Parathyroid adenoma (tissue), 2 donors: ENCODE measurements around the gene UNC5C.

Experiments
- H2AFZ ChIP-seq: fragments of 300-600 bp; sonication (generic); one replicate; pipeline ENCODE4 v1.7.0; 2017; ENCODE audit warnings: antibody characterized with exemption, mild to moderate bottlenecking
- H3K27ac ChIP-seq: fragments of 300-600 bp; sonication (generic); one replicate; pipeline ENCODE4 v1.7.0; 2017
- H3K27me3 ChIP-seq: fragments of 300-600 bp; sonication (generic); one replicate; pipeline ENCODE4 v1.7.0; 2017; ENCODE audit warnings: low read length; ENCODE audit not compliant: control insufficient read depth, insufficient read depth
- H3K36me3 ChIP-seq: fragments of 300-600 bp; sonication (generic); one replicate; pipeline ENCODE4 v1.7.0; 2017; ENCODE audit warnings: low read length; ENCODE audit not compliant: control insufficient read depth, insufficient read depth
- H3K4me1 ChIP-seq: fragments of 300-600 bp; sonication (generic); one replicate; pipeline ENCODE4 v1.7.0; 2017; ENCODE audit warnings: control low read depth
- H3K4me2 ChIP-seq: fragments of 300-600 bp; sonication (generic); one replicate; pipeline ENCODE4 v1.7.0; 2017; ENCODE audit warnings: low read length
- H3K4me3 ChIP-seq: fragments of 300-600 bp; sonication (generic); one replicate; pipeline ENCODE4 v1.7.0; 2017; ENCODE audit warnings: low read depth, low read length
- H3K79me2 ChIP-seq: fragments of 300-600 bp; sonication (generic); one replicate; pipeline ENCODE4 v1.7.0; 2017; ENCODE audit warnings: control low read depth
- H3K9ac ChIP-seq: fragments of 300-600 bp; sonication (generic); one replicate; pipeline ENCODE4 v1.7.0; 2017; ENCODE audit warnings: mild to moderate bottlenecking
- H3K9me3 ChIP-seq: fragments of 300-600 bp; sonication (generic); one replicate; pipeline ENCODE4 v1.7.0; 2017; ENCODE audit warnings: low read length; ENCODE audit not compliant: control insufficient read depth
- TF ChIP-seq, protein P1 (sequence below): fragments of 300-600 bp; sonication (generic); IDR thresholded peaks from one replicate; pipeline ENCODE4 v1.7.0; 2017; ENCODE audit warnings: antibody characterized with exemption, mild to moderate bottlenecking
- donor health status: primary hyperparathyroidism.

The UNC5C gene

DNA sequence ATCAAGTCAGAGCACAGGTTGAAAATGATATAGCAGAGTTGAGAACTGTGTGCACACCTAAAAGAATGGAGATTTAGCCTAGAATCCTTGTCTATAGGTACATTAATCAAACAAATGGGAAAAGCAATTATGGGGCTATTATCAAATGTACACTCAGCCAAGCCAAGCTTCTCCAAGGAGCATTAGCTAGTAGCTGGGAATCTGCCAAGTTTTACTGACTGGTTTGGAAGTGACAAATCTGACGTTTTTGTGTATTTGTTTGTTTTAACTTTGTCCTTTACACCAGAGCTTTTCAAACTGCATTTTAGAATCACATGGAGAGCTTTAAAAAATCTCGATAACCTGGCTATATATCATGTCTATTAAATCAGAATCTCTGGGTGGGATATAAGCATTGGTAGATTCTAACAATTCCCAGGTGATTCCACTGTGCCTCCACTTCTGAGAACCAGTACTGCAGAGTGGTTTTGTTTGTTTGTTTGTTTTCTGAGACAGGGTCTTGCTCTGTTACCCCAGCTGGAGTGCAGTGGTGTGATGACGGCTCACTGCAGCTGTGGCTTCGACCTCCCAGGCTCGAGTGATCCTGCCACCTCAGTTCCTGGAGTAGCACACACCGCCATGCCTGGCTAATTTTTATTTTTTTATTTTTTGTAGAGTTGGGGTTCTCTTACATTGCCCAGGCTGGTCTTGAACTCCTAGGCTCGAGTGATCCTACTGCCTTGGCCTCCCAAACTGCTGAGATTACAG is 279.8 kb downstream of the UNC5C start:
- H3K9me3 ChIP-seq: no peaks in the 10 kb centered on the region
- H3K9ac ChIP-seq: no peak overlapping the region
- no peak overlapping the region for H3K4me3 ChIP-seq
- no peak overlapping the region for H3K4me2 ChIP-seq
- H2AFZ ChIP-seq: no peak overlapping the region
- TF ChIP-seq, protein P1, sequence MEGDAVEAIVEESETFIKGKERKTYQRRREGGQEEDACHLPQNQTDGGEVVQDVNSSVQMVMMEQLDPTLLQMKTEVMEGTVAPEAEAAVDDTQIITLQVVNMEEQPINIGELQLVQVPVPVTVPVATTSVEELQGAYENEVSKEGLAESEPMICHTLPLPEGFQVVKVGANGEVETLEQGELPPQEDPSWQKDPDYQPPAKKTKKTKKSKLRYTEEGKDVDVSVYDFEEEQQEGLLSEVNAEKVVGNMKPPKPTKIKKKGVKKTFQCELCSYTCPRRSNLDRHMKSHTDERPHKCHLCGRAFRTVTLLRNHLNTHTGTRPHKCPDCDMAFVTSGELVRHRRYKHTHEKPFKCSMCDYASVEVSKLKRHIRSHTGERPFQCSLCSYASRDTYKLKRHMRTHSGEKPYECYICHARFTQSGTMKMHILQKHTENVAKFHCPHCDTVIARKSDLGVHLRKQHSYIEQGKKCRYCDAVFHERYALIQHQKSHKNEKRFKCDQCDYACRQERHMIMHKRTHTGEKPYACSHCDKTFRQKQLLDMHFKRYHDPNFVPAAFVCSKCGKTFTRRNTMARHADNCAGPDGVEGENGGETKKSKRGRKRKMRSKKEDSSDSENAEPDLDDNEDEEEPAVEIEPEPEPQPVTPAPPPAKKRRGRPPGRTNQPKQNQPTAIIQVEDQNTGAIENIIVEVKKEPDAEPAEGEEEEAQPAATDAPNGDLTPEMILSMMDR: no peak
- no peaks in the 10 kb centered on the region for H3K27me3 ChIP-seq
- H3K4me1 ChIP-seq: no peaks in the 10 kb centered on the region
- H3K27ac ChIP-seq: no peak overlapping the region
- H3K79me2 ChIP-seq: no peaks in the 10 kb centered on the region
- no peaks in the 10 kb centered on the region for H3K36me3 ChIP-seq

DNA sequence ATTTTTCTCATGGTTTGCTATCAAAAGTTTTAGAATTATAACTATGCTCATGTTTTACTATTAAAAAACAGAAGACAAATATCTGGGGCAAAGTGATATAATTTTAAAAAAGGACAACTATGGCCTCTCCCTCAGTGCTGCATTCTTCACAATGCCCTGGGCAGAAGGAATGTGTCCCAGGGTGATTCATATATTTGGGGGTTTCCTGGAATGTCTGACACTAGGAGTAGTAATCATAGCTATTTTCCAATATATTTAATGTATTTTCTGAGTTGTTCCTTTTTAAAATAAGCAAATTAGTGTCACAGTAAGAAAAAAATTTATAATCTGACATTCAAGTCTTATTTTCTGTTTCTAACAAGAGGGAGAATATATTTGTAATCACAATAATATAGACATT is 281.7 kb downstream of the UNC5C start:
- Histone ChIP-seq H3K4me1 (no peaks in the 10 kb centered on the region), H3K4me3 (no peak overlapping the region), H3K36me3 (no peaks in the 10 kb centered on the region), H3K27ac (no peak overlapping the region), H3K79me2 (no peaks in the 10 kb centered on the region), H3K9ac (no peak overlapping the region), H3K27me3 (no peaks in the 10 kb centered on the region), H2AFZ (no peak overlapping the region), H3K4me2 (no peak overlapping the region), H3K9me3 (no peaks in the 10 kb centered on the region)
- TF ChIP-seq, protein P1: no peak

DNA sequence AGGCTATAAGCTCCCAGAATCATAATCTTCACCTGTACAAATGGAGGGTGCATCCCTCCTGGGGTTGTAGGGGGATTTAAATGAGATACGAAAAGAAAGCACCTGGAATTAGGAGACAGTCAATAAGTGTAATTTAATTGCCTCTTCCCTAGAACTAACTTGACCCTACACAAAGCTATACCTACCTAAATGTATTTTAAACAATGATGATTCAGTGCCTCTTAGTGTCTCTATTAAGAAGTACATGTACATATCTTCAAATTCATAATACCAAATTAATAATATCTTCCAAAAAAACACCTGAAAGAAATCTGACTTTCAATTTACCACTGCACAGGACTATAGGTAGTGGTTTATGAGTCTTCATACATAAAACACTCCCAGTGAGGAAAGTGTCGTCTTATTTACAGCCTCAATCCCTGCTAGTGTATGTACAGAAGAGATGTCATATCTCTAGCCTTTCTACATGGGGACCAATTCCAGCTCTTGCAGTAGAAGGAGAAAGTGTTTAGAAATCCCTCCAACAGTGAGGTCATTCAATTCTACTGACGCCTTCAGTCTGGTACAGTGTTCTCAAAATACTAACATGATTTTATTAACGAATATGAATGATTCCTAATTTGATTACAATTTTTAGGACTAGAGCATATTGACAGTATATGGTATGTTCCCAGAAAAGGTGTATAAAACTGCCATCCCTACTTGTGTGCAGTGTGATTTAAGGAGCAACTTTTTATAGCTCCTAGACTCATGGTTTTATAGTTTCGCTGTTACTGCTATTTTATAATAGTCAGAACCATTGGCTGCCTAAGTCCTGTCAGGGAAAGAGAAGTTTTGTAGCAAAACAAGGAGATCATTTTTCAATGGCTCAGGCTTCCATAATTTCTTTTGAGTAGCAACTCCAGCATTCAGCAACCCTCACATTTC is 282.7 kb downstream of the UNC5C start:
- Histone ChIP-seq H3K4me1 (no peaks in the 10 kb centered on the region), H3K36me3 (no peaks in the 10 kb centered on the region), H3K4me3 (no peak overlapping the region), H3K9ac (no peak overlapping the region), H3K4me2 (no peak overlapping the region), H3K9me3 (no peaks in the 10 kb centered on the region), H3K27ac (no peak overlapping the region), H3K27me3 (no peaks in the 10 kb centered on the region), H2AFZ (no peak overlapping the region), H3K79me2 (no peaks in the 10 kb centered on the region)
- TF ChIP-seq, protein P1: no peak

DNA sequence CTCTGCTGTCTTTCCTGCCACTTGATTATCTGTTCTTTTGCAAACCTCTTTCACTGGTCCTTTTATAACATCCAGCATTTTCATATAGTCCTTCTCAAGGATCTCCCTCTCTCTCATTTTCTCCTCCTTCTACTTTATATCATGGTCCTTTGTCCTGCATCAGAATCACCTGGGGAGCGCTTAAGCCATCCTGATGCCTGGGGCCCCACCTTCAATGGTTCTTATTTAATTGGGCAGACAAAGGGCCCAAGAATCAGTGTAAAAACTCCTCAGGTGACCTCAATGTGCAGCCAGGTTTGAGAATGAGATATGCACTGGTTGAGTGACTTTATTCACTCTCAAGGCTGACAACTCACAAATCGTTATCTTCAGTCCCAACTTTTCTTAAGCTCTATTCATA is 283.9 kb downstream of the UNC5C start:
- TF ChIP-seq, protein P1: no peak
- no peak overlapping the region for H3K27ac ChIP-seq

More for the DNA sequence above, 283.9 kb downstream of the UNC5C start:
- Histone ChIP-seq H3K36me3 (no peaks in the 10 kb centered on the region), H3K79me2 (no peaks in the 10 kb centered on the region), H3K9ac (no peak overlapping the region), H3K4me1 (no peaks in the 10 kb centered on the region), H3K4me3 (no peak overlapping the region), H3K9me3 (no peaks in the 10 kb centered on the region), H3K4me2 (no peak overlapping the region), H3K27me3 (no peaks in the 10 kb centered on the region), H2AFZ (no peak overlapping the region)
